ENCODE results near the gene HTRA1.

HTRA1 gene

GRCh38 chr10:122461367-122461728, at the start of gene HTRA1:
HTRA1 (plus strand) TSS chr10:122461553; CDS start chr10:122461653, 100 bp downstream.
- intact Hi-C loops (cut with DNase I) = loop anchor here (5.0 to 10.0 kb wide), 2 partner anchors 36 to 87 kb away; partner anchors contain the start of gene PLEKHA1
- DNase-seq = peak; percentile 77 to 98 (median 84)

GRCh38 chr10:122413327-122413726, 48.0 kb upstream of the HTRA1 start:
- intact Hi-C loops (cut with DNase I) = no loop called here
- DNase-seq = no peak

- no peak for DNase-seq
- intact Hi-C loops (cut with DNase I) = no loop called here
Measured at GRCh38 chr10:122417667-122418066, 43.7 kb upstream of the HTRA1 start.

GRCh38 chr10:122419016-122419415, 42.3 kb upstream of the HTRA1 start:
- intact Hi-C loops (cut with DNase I) = no loop called here
- DNase-seq = no peak

- intact Hi-C loops (cut with DNase I) = no loop called here
- DNase-seq = peak in 5 of 10 donors; percentile 26 to 88 (median 34)
Measured at GRCh38 chr10:122419876-122420623, 41.3 kb upstream of the HTRA1 start.

GRCh38 chr10:122420624-122421007, 40.7 kb upstream of the HTRA1 start:
- no peak for DNase-seq
- intact Hi-C loops (cut with DNase I) = no loop called here

GRCh38 chr10:122421054-122421625, 40.2 kb upstream of the HTRA1 start:
- intact Hi-C loops (cut with DNase I) = no loop called here
- no peak for DNase-seq

- DNase-seq = no peak
- intact Hi-C loops (cut with DNase I) = no loop called here
Measured at GRCh38 chr10:122421742-122422141, 39.6 kb upstream of the HTRA1 start.

- DNase-seq = no peak
- intact Hi-C loops (cut with DNase I) = no loop called here
Measured at GRCh38 chr10:122422266-122422989, 38.9 kb upstream of the HTRA1 start.

- intact Hi-C loops (cut with DNase I) = no loop called here
- DNase-seq = no peak
Measured at GRCh38 chr10:122424059-122424458, 37.3 kb upstream of the HTRA1 start.

- intact Hi-C loops (cut with DNase I) = no loop called here
- DNase-seq = no peak
Measured at GRCh38 chr10:122426829-122427228, 34.5 kb upstream of the HTRA1 start.

GRCh38 chr10:122427280-122427679, 34.1 kb upstream of the HTRA1 start:
- intact Hi-C loops (cut with DNase I) = no loop called here
- no peak for DNase-seq

GRCh38 chr10:122435212-122435827, 26.0 kb upstream of the HTRA1 start:
- no peak for DNase-seq

GRCh38 chr10:122441961-122442360, 19.4 kb upstream of the HTRA1 start:
- intact Hi-C loops (cut with DNase I) = no loop called here
- DNase-seq = no peak

More at GRCh38 chr10:122435212-122435827, 26.0 kb upstream of the HTRA1 start:
- intact Hi-C loops (cut with DNase I) = loop anchor here (1.0 to 5.0 kb wide), 3 partner anchors 93 to 137 kb away; no protein-coding TSS in a partner anchor

- intact Hi-C loops (cut with DNase I) = loop anchor here (5.0 kb wide), 1 partner anchor 112 kb away; no protein-coding TSS in a partner anchor
- no peak for DNase-seq
Measured at GRCh38 chr10:122445469-122445868, 15.9 kb upstream of the HTRA1 start.

- intact Hi-C loops (cut with DNase I) = loop anchor here (5.0 kb wide), 1 partner anchor 111 kb away; no protein-coding TSS in a partner anchor
- no peak for DNase-seq
Measured at GRCh38 chr10:122445904-122446303, 15.4 kb upstream of the HTRA1 start.

GRCh38 chr10:122446668-122447423, 14.5 kb upstream of the HTRA1 start:
- intact Hi-C loops (cut with DNase I) = loop anchor here (5.0 kb wide), 1 partner anchor 110 kb away; no protein-coding TSS in a partner anchor
- no peak for DNase-seq

- DNase-seq = no peak
- intact Hi-C loops (cut with DNase I) = loop anchor here (5.0 kb wide), 1 partner anchor 109 kb away; no protein-coding TSS in a partner anchor
Measured at GRCh38 chr10:122448600-122448999, 12.8 kb upstream of the HTRA1 start.

- intact Hi-C loops (cut with DNase I) = loop anchor here (5.0 kb wide), 1 partner anchor 108 kb away; no protein-coding TSS in a partner anchor
- DNase-seq = no peak
Measured at GRCh38 chr10:122449153-122449552, 12.2 kb upstream of the HTRA1 start.

Data from posterior cingulate gyrus (tissue), 11 donors.